A673 (cell line): ENCODE results near the gene SLC25A5. TPM values are rescaled to one million over a fixed set of nuclear protein-coding genes. Genes with fewer than 3 reads are reported as not detected.
"Not testable (repeated sequence)": the region's sequence is repeated elsewhere in the genome, so short reads cannot be mapped to it uniquely, and the experiment has no call there.

Experiments
- BruUV-seq: library from RNA; stranded (reverse); fragments of 400-500 nt; replicated peaks from 2 replicates; lab custom pipeline; 2021; lab: Mats Ljungman, UMichigan
- CTCF ChIA-PET: fragments of 300-600 bp; sonication (Branson Sonifier 250); formaldehyde crosslinking; loops from one replicate; lab custom pipeline; 2022; ENCODE audit warnings: antibody characterized with exemption; lab: Charles Lee
- POLR2A ChIA-PET: fragments of 300-600 bp; sonication (Branson Sonifier 250); formaldehyde crosslinking; loops from one replicate; lab custom pipeline; 2022; ENCODE audit warnings: antibody characterized with exemption; ENCODE audit not compliant: low non-redundant PET; lab: Charles Lee
- DNase-seq: peaks from one replicate; pipeline ENCODE4 v3.0.0-alpha.2; 2015; ENCODE audit warnings: low spot score
- H3K27ac ChIP-seq: fragments of 200-600 bp; sonication (generic); 2 replicates; pipeline ENCODE4 v1.5.1; 2016; ENCODE audit warnings: mixed run types, low read depth, mild to moderate bottlenecking, mixed read lengths, antibody characterized with exemption, low read length; ENCODE audit not compliant: poor library complexity, severe bottlenecking
- H3K27me3 ChIP-seq: fragments of 200-600 bp; sonication (generic); replicated peaks from 2 replicates; pipeline ENCODE4 v1.6.1; 2017; ENCODE audit warnings: mixed run types, low read depth, mild to moderate bottlenecking, mixed read lengths, antibody characterized with exemption, low read length; ENCODE audit not compliant: insufficient read depth, poor library complexity
- H3K36me3 ChIP-seq: fragments of 200-600 bp; sonication (generic); 2 replicates; pipeline ENCODE4 v1.6.1; 2016; ENCODE audit warnings: mixed run types, mild to moderate bottlenecking, mixed read lengths, antibody characterized with exemption, low read length; ENCODE audit not compliant: insufficient read depth, poor library complexity, severe bottlenecking
- H3K4me1 ChIP-seq: fragments of 200-600 bp; sonication (generic); 2 replicates; pipeline ENCODE4 v1.6.1; 2017; ENCODE audit warnings: mixed run types, mild to moderate bottlenecking, mixed read lengths, antibody characterized with exemption, low read length; ENCODE audit not compliant: insufficient read depth, poor library complexity, severe bottlenecking
- H3K4me3 ChIP-seq: fragments of 200-600 bp; sonication (generic); 2 replicates; pipeline ENCODE4 v1.5.1; 2016; ENCODE audit warnings: low read depth, mixed run types, mild to moderate bottlenecking, mixed read lengths, low read length; ENCODE audit not compliant: poor library complexity, severe bottlenecking
- H3K9me3 ChIP-seq: fragments of 200-600 bp; sonication (generic); 2 replicates; pipeline ENCODE4 v1.6.1; 2016; ENCODE audit warnings: mixed run types, low read depth, mild to moderate bottlenecking, mixed read lengths, antibody characterized with exemption, low read length; ENCODE audit not compliant: poor library complexity, severe bottlenecking
- CTCF ChIP-seq: fragments of 300-800, 200-600 bp; sonication (generic); conservative IDR thresholded peaks from 2 replicates; pipeline ENCODE4 v1.5.1; 2017; ENCODE audit warnings: low read depth, mild to moderate bottlenecking, antibody characterized with exemption, low read length, moderate library complexity, mixed read lengths
- EZH2 ChIP-seq: fragments of 200-600 bp; sonication (generic); IDR thresholded peaks from 2 replicates; pipeline ENCODE4 v1.6.1; 2017; ENCODE audit warnings: borderline replicate concordance, low read depth, mild to moderate bottlenecking, mixed read lengths, antibody characterized with exemption, low read length; ENCODE audit not compliant: poor library complexity, severe bottlenecking
- intact Hi-C: fragments of 100-400 bp; cut with micrococcal nuclease; formaldehyde crosslinking; loops from one replicate; pipeline ENCODE4 v1.10.0; 2022; ENCODE audit not compliant: unreplicated experiment
- total RNA-seq: library from RNA; stranded (reverse); gene quantifications from 2 replicates; pipeline ENCODE4 v1.2.3, GENCODE V29; 2021

Gene SLC25A5
- total RNA-seq, 1 experiment from 2014 or later, result 368 TPM

GRCh38 chrX:119503484-119503861, 35.2 kb downstream of the SLC25A5 start:
- H3K9me3 ChIP-seq, result no peaks in the 10 kb centered on the region
- ChIA-PET CTCF (no interaction called here), POLR2A (no interaction called here)
- no TSS peak for BruUV-seq
- H3K4me3 ChIP-seq, result no peak overlapping the region
- H3K27ac ChIP-seq, result no peak overlapping the region
- intact Hi-C loops, result no loop called here
- H3K36me3 ChIP-seq, result no peaks in the 10 kb centered on the region
- DNase-seq, result no peak
- no peaks in the 10 kb centered on the region for H3K27me3 ChIP-seq
- no peaks in the 10 kb centered on the region for H3K4me1 ChIP-seq
- TF ChIP-seq CTCF (no peak), EZH2 (no peak)

DNA sequence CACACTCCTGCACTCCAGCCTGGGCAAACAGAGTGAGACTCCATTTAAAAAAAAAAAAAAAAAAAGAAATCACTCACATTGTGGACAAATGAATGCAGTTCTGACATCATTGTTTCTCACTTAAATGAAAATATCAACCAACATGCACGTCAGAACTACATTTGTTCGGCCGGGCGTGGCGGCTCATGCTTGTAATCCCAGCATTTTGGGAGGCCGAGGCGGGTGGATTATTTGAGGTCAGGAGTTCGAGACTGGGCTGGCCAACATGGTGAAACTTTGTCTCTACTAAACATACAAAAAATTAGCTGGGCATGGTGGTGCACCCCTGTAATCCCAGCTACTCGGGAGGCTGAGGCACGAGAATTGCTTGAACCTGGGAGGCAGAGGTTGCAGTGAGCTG, 36.9 kb downstream of the SLC25A5 start:
- H3K9me3 ChIP-seq, BruUV-seq, H3K27ac ChIP-seq, DNase-seq, POLR2A ChIA-PET, CTCF ChIA-PET, H3K36me3 ChIP-seq, H3K27me3 ChIP-seq, H3K4me3 ChIP-seq, H3K4me1 ChIP-seq, intact Hi-C loops: not testable (repeated sequence)

GRCh38 chrX:119505945-119506344, 37.7 kb downstream of the SLC25A5 start:
- intact Hi-C loops, result no loop called here
- Histone ChIP-seq H3K27ac (no peak overlapping the region), H3K4me1 (no peaks in the 10 kb centered on the region), H3K27me3 (no peaks in the 10 kb centered on the region), H3K4me3 (no peak overlapping the region), H3K36me3 (no peaks in the 10 kb centered on the region), H3K9me3 (no peaks in the 10 kb centered on the region)
- TF ChIP-seq EZH2 (no peak), CTCF (no peak)
- POLR2A ChIA-PET, result interaction anchor here (0.6 kb wide), 1 partner anchor 38 kb away, joined by 4 read pairs; the partner anchor contains the start of gene SLC25A5
- DNase-seq, result no peak
- no TSS peak for BruUV-seq
- CTCF ChIA-PET, result no interaction called here

DNA sequence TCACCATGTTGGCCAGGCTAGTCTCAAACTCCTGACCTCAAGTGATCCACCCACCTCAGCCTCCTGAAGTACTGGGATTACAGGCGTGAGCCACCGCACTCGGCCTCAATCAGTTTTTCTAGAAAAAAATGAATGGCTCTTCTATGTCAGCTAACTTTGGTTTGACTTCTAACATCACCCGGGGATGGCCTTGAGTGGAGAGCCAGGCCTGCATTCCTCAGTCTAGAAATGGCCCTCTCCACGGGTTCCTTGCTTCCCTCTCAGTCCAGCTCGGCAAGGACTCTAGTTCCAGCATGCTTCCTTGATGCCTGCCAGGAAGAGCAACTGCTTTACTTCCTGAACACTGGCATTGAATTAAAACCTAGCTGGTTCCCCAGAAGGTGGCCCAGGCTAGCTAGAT, 39.0 kb downstream of the SLC25A5 start:
- Histone ChIP-seq H3K36me3 (no peaks in the 10 kb centered on the region), H3K27me3 (no peaks in the 10 kb centered on the region), H3K9me3 (no peaks in the 10 kb centered on the region), H3K4me1 (no peaks in the 10 kb centered on the region), H3K4me3 (no peak overlapping the region), H3K27ac (no peak overlapping the region)
- no peak for DNase-seq
- ChIA-PET POLR2A (no interaction called here), CTCF (no interaction called here)
- intact Hi-C loops, result no loop called here
- TF ChIP-seq EZH2 (no peak), CTCF (no peak)
- BruUV-seq, result no TSS peak
